Parathyroid adenoma (tissue), 2 donors: ENCODE data around the gene NCAN.

ENCODE experiments used
- H2AFZ ChIP-seq: fragments of 300-600 bp; sonication (generic); one replicate; pipeline ENCODE4 v1.7.0; 2017; ENCODE audit warnings: antibody characterized with exemption, mild to moderate bottlenecking
- H3K27ac ChIP-seq: fragments of 300-600 bp; sonication (generic); one replicate; pipeline ENCODE4 v1.7.0; 2017
- H3K27me3 ChIP-seq: fragments of 300-600 bp; sonication (generic); one replicate; pipeline ENCODE4 v1.7.0; 2017; ENCODE audit warnings: low read length; ENCODE audit not compliant: control insufficient read depth, insufficient read depth
- H3K36me3 ChIP-seq: fragments of 300-600 bp; sonication (generic); one replicate; pipeline ENCODE4 v1.7.0; 2017; ENCODE audit warnings: low read length; ENCODE audit not compliant: control insufficient read depth, insufficient read depth
- H3K4me1 ChIP-seq: fragments of 300-600 bp; sonication (generic); one replicate; pipeline ENCODE4 v1.7.0; 2017; ENCODE audit warnings: control low read depth
- H3K4me2 ChIP-seq: fragments of 300-600 bp; sonication (generic); one replicate; pipeline ENCODE4 v1.7.0; 2017; ENCODE audit warnings: low read length
- H3K4me3 ChIP-seq: fragments of 300-600 bp; sonication (generic); one replicate; pipeline ENCODE4 v1.7.0; 2017; ENCODE audit warnings: low read depth, low read length
- H3K79me2 ChIP-seq: fragments of 300-600 bp; sonication (generic); one replicate; pipeline ENCODE4 v1.7.0; 2017; ENCODE audit warnings: control low read depth
- H3K9ac ChIP-seq: fragments of 300-600 bp; sonication (generic); one replicate; pipeline ENCODE4 v1.7.0; 2017; ENCODE audit warnings: mild to moderate bottlenecking
- H3K9me3 ChIP-seq: fragments of 300-600 bp; sonication (generic); one replicate; pipeline ENCODE4 v1.7.0; 2017; ENCODE audit warnings: low read length; ENCODE audit not compliant: control insufficient read depth
- CTCF ChIP-seq: fragments of 300-600 bp; sonication (generic); IDR thresholded peaks from one replicate; pipeline ENCODE4 v1.7.0; 2017; ENCODE audit warnings: antibody characterized with exemption, mild to moderate bottlenecking
- donor health status: primary hyperparathyroidism.

NCAN gene

DNA sequence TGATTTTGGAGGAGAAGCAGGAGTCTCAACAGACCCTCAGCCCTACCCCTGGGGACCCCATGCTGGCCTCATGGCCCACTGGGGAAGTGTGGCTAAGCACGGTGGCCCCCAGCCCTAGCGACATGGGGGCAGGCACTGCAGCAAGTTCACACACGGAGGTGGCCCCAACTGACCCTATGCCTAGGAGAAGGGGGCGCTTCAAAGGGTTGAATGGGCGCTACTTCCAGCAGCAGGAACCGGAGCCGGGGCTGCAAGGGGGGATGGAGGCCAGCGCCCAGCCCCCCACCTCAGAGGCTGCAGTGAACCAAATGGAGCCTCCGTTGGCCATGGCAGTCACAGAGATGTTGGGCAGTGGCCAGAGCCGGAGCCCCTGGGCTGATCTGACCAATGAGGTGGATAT lies 14.9 kb downstream of the NCAN start:
- Histone ChIP-seq H2AFZ (no peak overlapping the region), H3K27ac (no peak overlapping the region), H3K79me2 (no peaks in the 10 kb centered on the region), H3K9me3 (no peaks in the 10 kb centered on the region), H3K36me3 (no peaks in the 10 kb centered on the region), H3K9ac (no peak overlapping the region), H3K27me3 (no peaks in the 10 kb centered on the region), H3K4me2 (no peak overlapping the region), H3K4me3 (no peak overlapping the region), H3K4me1 (peaks cover 6% of the 10 kb centered on the region)
- no peak for TF ChIP-seq CTCF

GRCh38 chr19:19227217-19227616 lies 15.5 kb downstream of the NCAN start:
- Histone ChIP-seq H3K79me2 (no peaks in the 10 kb centered on the region), H3K4me3 (no peak overlapping the region), H2AFZ (no peak overlapping the region), H3K27ac (no peak overlapping the region), H3K9me3 (no peaks in the 10 kb centered on the region), H3K4me2 (no peak overlapping the region), H3K9ac (no peak overlapping the region), H3K4me1 (peaks cover 6% of the 10 kb centered on the region), H3K36me3 (no peaks in the 10 kb centered on the region), H3K27me3 (no peaks in the 10 kb centered on the region)
- no peak for TF ChIP-seq CTCF

- Histone ChIP-seq H3K27me3 (no peaks in the 10 kb centered on the region), H3K9me3 (no peaks in the 10 kb centered on the region), H3K4me1 (peaks cover 6% of the 10 kb centered on the region), H3K36me3 (no peaks in the 10 kb centered on the region), H2AFZ (no peak overlapping the region), H3K9ac (no peak overlapping the region), H3K4me3 (no peak overlapping the region), H3K4me2 (no peak overlapping the region), H3K27ac (no peak overlapping the region), H3K79me2 (no peaks in the 10 kb centered on the region)
- TF ChIP-seq CTCF, result no peak
Measured at GRCh38 chr19:19229701-19230100, 17.9 kb downstream of the NCAN start.

GRCh38 chr19:19230999-19231398 lies 19.2 kb downstream of the NCAN start:
- H3K79me2 ChIP-seq, result no peaks in the 10 kb centered on the region
- no peak overlapping the region for H2AFZ ChIP-seq
- H3K9ac ChIP-seq, result no peak overlapping the region
- no peaks in the 10 kb centered on the region for H3K36me3 ChIP-seq
- no peak for TF ChIP-seq CTCF
- no peaks in the 10 kb centered on the region for H3K9me3 ChIP-seq
- peaks cover 6% of the 10 kb centered on the region for H3K4me1 ChIP-seq
- no peaks in the 10 kb centered on the region for H3K27me3 ChIP-seq
- no peak overlapping the region for H3K4me2 ChIP-seq
- no peak overlapping the region for H3K27ac ChIP-seq
- H3K4me3 ChIP-seq, result no peak overlapping the region

DNA sequence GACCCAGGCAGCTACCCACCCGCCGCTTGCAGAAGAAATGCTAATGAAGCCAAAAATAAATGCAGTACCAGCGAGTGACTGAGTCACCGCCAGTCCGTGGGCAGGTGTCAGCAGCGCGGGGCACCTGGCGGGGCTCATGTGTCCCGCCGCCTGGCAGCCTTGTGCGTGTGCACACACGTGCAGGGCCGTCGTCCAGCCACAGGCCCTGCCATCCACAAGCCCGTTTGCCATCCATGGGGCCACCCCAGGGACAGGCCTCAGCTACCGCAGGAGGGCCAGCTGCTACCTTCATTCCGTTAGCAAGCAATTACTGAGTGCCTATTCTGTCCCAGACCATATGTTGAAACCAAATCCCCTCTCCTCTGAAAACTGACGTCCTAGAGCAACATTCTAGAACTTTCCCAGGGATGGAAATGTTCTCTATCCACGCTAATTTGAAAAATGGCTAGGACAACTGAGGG lies 20.5 kb downstream of the NCAN start:
- Histone ChIP-seq H3K79me2 (no peaks in the 10 kb centered on the region), H3K4me2 (no peak overlapping the region), H3K9me3 (no peaks in the 10 kb centered on the region), H3K27ac (no peak overlapping the region), H3K27me3 (no peaks in the 10 kb centered on the region), H3K4me1 (peaks cover 6% of the 10 kb centered on the region), H3K4me3 (no peak overlapping the region), H3K9ac (no peak overlapping the region), H3K36me3 (no peaks in the 10 kb centered on the region), H2AFZ (no peak overlapping the region)
- TF ChIP-seq CTCF, result no peak
